Iris pigment epithelial cell (primary cell): ENCODE results near the gene MRPS12.
A peak's percentile ranks its signal among the peaks of the same experiment; 100 is the strongest.

ENCODE experiments used
- DNase-seq: peaks from one replicate; pipeline ENCODE4 v3.0.0-alpha.2; 2011; ENCODE audit warnings: low read depth

MRPS12 gene

GRCh38 chr19:38975214-38975860, 44.6 kb downstream of the MRPS12 start, which contains the start of gene FBXO17:
Gene FBXO17, minus strand, starts transcription at chr19:38975742. Its CDS starts 25,423 bp downstream, at chr19:38950319.
- DNase-seq: peak; percentile 70

GRCh38 chr19:38975861-38976271, 45.1 kb downstream of the MRPS12 start:
- peak; percentile 39 for DNase-seq

DNA sequence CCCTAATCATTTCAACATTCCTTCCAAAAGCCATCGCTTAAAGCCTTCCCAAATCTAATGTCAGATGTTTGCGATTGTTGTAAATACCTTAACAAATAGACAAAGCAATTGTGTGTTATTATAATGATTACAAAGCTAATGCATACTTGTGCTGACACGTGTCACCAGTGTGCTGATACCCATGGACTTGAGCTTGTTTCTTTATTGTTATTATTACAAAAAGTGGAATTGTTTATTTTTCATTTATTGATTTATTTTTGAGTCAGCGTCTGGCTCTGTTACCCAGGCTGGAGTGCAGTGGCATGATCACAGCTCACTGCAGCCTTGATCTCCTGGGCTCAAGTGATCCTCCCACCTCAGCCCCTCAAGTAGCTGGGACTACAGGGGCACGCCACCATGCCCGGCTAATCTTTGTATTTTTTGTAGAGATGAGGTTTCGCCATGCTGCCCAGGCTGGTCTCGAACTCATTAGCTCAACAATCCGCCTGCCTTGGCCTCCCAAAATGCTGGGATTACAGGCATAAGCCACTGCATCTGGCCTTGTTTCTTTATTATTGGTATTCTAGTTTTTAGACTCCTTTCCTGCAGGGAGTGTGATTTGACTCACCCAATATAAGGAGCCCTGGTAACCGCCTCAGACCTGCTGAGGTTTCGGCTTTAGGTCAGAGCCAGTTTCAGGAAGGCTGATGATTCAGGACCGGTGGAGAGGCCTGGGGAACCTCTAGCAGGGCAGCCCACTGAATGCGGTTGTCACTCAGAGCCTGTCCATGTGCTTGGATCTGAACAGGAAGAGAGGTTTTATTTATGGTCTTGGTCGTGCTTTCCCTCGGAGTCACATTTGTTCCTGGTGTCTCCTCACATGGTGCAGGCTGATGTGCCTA, 46.9 kb downstream of the MRPS12 start:
- peak; percentile 69 for DNase-seq

- no peak for DNase-seq
These were observed 47.6 kb downstream of the MRPS12 start for GRCh38 chr19:38978326-38978689.

DNA sequence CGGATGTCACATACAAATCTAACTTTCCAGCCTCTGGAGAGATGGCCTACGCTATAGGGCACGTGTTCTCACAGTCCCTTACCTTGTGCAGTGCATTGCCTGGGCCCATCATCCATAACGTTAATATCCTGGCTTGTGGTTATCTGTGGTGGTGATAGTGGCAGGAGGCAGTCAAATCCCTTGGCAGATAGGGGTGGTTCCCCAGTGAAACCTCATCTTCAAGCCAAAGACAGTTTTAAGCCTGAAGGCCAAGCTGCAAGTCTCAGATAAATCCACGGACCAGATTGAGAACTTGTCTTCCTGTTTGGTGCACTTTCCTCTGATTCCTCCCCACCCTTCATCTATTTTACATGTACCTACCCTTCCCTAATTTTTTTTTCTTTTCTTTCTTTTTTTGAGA, 49.1 kb downstream of the MRPS12 start:
- DNase-seq: no peak

GRCh38 chr19:38980583-38981374, 50.0 kb downstream of the MRPS12 start:
- DNase-seq: no peak
